Measurements from ENCODE around the gene NPL.

NPL gene

DNA sequence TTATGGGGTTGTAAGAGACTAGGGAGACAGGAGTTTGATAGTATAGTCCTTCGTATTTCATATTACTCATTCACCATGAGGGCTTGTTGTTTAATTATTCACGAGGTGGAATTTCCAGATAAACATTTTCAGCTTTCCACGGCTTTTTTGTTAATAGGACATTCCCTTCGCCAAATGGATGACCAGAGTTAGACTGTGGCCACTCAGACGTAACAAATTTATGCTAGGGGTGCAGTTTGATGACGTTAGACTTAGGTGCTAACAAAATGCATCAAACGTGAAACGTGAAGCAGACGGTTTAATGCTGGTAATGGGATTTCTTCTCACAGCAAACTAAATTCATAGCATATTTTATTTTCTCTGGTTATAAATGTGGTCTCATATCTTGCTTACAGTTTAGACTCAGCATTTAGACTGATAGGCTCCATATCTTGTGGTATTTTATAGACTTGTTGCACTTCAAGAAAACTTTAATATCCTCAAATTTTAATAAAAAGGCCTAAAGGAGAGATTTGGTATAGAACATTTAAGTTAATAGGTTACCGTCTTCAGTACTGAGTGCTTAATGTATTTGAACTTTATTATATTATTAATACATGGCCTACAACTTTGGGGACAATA is 51.9 kb downstream of the NPL start:
- no peak for TF ChIP-seq TCF12 (IDR thresholded peaks at IDR 0.05; ENCODE audit: low read depth)
- no peak for TF ChIP-seq TAF1 (IDR thresholded peaks at IDR 0.05; ENCODE audit: low read depth)
- TF ChIP-seq, protein P1, sequence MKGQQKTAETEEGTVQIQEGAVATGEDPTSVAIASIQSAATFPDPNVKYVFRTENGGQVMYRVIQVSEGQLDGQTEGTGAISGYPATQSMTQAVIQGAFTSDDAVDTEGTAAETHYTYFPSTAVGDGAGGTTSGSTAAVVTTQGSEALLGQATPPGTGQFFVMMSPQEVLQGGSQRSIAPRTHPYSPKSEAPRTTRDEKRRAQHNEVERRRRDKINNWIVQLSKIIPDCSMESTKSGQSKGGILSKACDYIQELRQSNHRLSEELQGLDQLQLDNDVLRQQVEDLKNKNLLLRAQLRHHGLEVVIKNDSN (IDR thresholded peaks at IDR 0.05): no peak
- no peak for TF ChIP-seq NFIC (IDR thresholded peaks at IDR 0.05)
- TF ChIP-seq CREB1 (IDR thresholded peaks at IDR 0.05; ENCODE audit: low read depth): no peak
- TF ChIP-seq EP300 (IDR thresholded peaks at IDR 0.05; ENCODE audit: borderline replicate concordance): no peak
- TF ChIP-seq TEAD4 (IDR thresholded peaks at IDR 0.05): no peak
- TF ChIP-seq REST (IDR thresholded peaks at IDR 0.05; ENCODE audit: low read depth): no peak
- TF ChIP-seq EGR1 (IDR thresholded peaks at IDR 0.05): no peak
- TF ChIP-seq CEBPB (IDR thresholded peaks at IDR 0.05): no peak
- no peak for TF ChIP-seq ZBTB7A (IDR thresholded peaks at IDR 0.05; ENCODE audit: low read depth)
- TF ChIP-seq RAD21 (IDR thresholded peaks at IDR 0.05; ENCODE audit: low read depth): no peak
- no peak for TF ChIP-seq FOXM1 (IDR thresholded peaks at IDR 0.05; ENCODE audit: borderline replicate concordance, low read depth)
- TF ChIP-seq YY1 (IDR thresholded peaks at IDR 0.05; ENCODE audit: low read depth): no peak
- TF ChIP-seq, protein P2, sequence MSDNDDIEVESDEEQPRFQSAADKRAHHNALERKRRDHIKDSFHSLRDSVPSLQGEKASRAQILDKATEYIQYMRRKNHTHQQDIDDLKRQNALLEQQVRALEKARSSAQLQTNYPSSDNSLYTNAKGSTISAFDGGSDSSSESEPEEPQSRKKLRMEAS (IDR thresholded peaks at IDR 0.05): no peak

GRCh38 chr1:182842265-182842664 is 52.7 kb downstream of the NPL start:
- TF ChIP-seq TEAD4 (IDR thresholded peaks at IDR 0.05) (no peak), REST (IDR thresholded peaks at IDR 0.05; ENCODE audit: low read depth) (no peak), ZBTB7A (IDR thresholded peaks at IDR 0.05; ENCODE audit: low read depth) (no peak), EGR1 (IDR thresholded peaks at IDR 0.05) (no peak), TAF1 (IDR thresholded peaks at IDR 0.05; ENCODE audit: low read depth) (no peak), YY1 (IDR thresholded peaks at IDR 0.05; ENCODE audit: low read depth) (no peak), EP300 (IDR thresholded peaks at IDR 0.05; ENCODE audit: borderline replicate concordance) (no peak), TCF12 (IDR thresholded peaks at IDR 0.05; ENCODE audit: low read depth) (no peak), CREB1 (IDR thresholded peaks at IDR 0.05; ENCODE audit: low read depth) (no peak), FOXM1 (IDR thresholded peaks at IDR 0.05; ENCODE audit: borderline replicate concordance, low read depth) (no peak), NFIC (IDR thresholded peaks at IDR 0.05) (no peak)
- TF ChIP-seq, protein P1 (IDR thresholded peaks at IDR 0.05): no peak
- TF ChIP-seq, protein P2 (IDR thresholded peaks at IDR 0.05): no peak

GRCh38 chr1:182845379-182845778 is 55.8 kb downstream of the NPL start:
- TF ChIP-seq CREB1 (IDR thresholded peaks at IDR 0.05; ENCODE audit: low read depth) (no peak), FOXM1 (IDR thresholded peaks at IDR 0.05; ENCODE audit: borderline replicate concordance, low read depth) (no peak)

GRCh38 chr1:182845894-182846293 is 56.3 kb downstream of the NPL start:
- TF ChIP-seq NFIC (IDR thresholded peaks at IDR 0.05) (no peak), EP300 (IDR thresholded peaks at IDR 0.05; ENCODE audit: borderline replicate concordance) (no peak), TAF1 (IDR thresholded peaks at IDR 0.05; ENCODE audit: low read depth) (no peak), TEAD4 (IDR thresholded peaks at IDR 0.05) (no peak), CEBPB (IDR thresholded peaks at IDR 0.05) (no peak), CREB1 (IDR thresholded peaks at IDR 0.05; ENCODE audit: low read depth) (no peak), ZBTB7A (IDR thresholded peaks at IDR 0.05; ENCODE audit: low read depth) (no peak), RAD21 (IDR thresholded peaks at IDR 0.05; ENCODE audit: low read depth) (no peak), EGR1 (IDR thresholded peaks at IDR 0.05) (no peak), REST (IDR thresholded peaks at IDR 0.05; ENCODE audit: low read depth) (no peak), TCF12 (IDR thresholded peaks at IDR 0.05; ENCODE audit: low read depth) (no peak), YY1 (IDR thresholded peaks at IDR 0.05; ENCODE audit: low read depth) (no peak), FOXM1 (IDR thresholded peaks at IDR 0.05; ENCODE audit: borderline replicate concordance, low read depth) (no peak)
- TF ChIP-seq, protein P2 (IDR thresholded peaks at IDR 0.05): no peak
- TF ChIP-seq, protein P1 (IDR thresholded peaks at IDR 0.05): no peak

Data from Ishikawa (cell line).